NOMO-1 treated with DMSO at 0.1 percent for 48 hours (cell line): ENCODE measurements around the gene LINGO4.
"Not testable (repeated sequence)": the region's sequence is repeated elsewhere in the genome, so short reads cannot be mapped to it uniquely, and the experiment has no call there.

ENCODE experiments used
- DNase-seq: peaks from one replicate; lab custom pipeline; 2025; ENCODE audit not compliant: unreplicated experiment; lab: John Stamatoyannopoulos, UW

Gene LINGO4

DNA sequence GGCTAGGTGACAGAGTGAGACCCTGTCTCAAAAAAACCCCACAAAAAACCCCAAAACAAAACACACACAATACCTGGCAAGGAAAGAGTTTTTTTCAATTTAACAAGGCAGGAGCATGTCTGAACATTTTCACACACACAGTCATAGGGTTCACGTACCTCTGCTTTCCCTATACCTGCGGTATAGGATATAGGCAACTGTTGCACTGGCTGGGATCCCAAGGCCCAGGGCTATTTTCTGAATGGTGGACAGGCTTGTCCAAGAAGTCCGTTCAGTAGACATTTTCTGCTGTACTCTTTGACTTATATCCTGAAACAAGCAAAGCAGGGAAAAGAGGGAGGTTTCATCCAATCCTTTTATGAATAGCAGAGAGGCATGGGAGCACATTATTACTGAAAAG is 22.5 kb downstream of the LINGO4 start:
- DNase-seq: no peak

DNA sequence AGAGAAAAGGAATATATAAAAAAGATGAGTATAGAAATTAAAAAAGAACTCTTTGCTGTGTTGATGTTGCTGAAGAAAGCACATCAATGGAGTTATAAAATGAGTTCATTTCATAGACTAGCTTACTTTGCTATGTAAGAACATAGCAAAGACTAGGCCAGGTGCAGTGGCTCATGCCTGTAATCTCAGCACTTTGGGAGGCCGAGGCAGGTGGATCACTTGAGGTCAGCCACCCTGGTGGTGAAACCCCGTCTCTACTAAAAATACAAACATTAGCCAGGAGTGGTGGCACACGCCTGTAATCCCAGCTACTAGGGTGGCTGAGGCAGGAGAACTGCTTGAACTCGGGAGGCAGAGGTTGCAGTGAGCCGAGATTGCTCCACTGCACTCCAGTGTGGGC is 23.2 kb downstream of the LINGO4 start:
- not testable (repeated sequence) for DNase-seq

DNA sequence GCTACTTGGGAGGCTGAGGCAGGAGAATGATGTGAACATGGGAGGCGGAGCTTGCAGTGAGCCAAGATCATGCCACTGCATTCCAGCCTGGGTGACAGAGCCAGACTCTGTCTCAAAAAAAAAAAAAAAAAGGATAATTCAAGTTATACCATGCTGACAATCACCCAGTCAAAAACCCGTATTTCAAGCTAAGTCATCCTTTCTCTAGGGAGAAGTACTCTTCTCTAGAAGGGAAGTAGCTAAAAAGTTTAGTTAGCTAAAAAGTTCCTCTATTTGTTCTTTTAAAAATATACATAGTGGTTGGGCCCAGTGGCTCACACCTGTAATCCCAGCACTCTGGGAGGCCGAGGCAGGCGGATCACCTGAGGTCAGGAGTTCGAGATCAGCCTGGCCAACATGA is 24.5 kb downstream of the LINGO4 start:
- peak; percentile 8 for DNase-seq

DNA sequence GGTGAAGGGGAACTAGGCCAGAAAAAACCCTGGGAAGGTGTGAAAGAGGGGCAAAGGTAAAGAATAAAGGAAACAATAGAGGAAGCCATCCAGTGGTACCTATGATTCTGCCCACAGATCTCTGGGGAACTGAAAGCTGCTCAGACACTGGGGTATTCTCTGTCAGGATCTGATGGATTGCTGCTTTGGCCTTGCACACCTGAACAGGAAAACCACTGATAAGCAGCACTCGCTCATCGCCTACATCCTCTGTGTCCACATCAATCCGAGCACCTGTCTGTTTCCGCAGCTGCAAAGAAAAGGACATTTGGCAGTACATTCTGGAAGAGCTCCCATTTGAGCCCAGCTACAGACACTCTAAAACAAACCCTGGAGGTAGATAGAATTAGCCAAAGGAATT is 25.4 kb downstream of the LINGO4 start:
- DNase-seq: no peak

DNA sequence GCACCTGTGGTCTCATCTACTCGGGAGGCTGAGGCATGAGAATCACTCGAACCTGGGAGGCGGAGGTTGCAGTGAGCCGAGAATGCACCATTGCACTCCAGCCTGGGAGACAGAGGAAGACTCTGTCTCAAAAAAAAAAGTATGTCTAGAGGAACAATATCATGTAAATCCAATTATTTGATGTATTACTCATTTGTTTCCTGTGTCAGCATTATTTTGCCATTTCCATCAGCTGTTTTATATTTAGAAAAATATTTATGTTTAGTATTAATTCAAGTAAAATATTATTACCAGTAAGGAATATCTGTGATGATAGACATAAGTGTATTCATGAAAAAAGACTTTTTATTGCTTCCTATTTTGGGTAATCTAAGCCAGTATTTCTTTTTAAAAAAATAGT is 27.9 kb downstream of the LINGO4 start:
- DNase-seq: no peak

DNA sequence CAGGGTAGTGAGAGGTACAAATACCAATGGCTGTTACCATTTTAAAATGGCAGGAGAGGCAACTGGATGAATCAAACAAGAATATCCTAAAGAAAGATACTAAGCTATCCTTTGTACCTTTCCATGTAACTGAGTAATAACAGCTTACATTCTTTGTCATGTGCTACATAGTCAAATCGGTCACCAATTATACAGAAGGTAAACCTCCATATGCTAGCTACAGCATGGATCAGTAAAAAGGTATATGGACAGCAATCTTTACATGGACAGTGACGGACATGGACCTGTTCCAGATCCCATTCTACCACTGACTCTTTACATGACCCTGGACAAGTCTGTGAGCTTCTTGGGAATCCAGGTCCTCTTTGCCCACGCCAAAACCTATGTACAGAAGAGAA is 28.6 kb downstream of the LINGO4 start:
- DNase-seq: no peak

DNA sequence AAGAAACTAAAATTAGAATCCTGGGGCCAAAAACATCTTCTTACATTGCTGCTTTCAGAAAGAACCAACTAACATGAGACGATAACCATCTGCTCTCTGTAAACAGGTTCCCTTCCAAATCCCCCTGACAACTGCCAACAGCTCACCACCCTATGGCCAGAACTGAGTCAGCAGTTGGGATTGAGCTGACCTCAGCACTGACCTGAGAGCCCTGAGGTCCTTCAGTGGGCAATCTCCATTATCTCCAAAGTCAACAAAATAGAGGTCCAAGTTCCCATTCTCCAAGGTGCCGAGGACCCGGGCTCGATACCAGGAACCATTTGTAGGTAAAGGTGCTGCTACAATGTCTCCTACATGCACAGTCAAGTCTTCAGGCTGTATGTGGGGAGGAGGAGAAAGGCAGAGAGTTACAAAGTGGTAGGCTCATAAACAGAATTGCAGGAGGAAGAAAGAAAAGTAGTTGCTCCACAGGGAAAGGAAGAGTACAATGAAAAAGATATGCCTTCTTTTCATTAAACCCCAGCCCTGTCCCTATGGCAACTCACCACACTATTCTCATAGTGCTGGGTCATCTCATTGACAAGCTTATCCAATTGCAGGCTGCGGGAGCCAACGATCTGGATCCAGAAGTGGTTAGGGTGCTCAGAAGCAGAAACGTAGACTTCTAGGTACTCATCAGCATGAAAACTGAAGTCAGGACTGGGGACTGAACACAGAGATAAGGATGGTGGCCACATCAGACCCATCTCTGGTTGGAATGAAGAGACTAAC is 29.1 kb downstream of the LINGO4 start:
- no peak for DNase-seq

DNA sequence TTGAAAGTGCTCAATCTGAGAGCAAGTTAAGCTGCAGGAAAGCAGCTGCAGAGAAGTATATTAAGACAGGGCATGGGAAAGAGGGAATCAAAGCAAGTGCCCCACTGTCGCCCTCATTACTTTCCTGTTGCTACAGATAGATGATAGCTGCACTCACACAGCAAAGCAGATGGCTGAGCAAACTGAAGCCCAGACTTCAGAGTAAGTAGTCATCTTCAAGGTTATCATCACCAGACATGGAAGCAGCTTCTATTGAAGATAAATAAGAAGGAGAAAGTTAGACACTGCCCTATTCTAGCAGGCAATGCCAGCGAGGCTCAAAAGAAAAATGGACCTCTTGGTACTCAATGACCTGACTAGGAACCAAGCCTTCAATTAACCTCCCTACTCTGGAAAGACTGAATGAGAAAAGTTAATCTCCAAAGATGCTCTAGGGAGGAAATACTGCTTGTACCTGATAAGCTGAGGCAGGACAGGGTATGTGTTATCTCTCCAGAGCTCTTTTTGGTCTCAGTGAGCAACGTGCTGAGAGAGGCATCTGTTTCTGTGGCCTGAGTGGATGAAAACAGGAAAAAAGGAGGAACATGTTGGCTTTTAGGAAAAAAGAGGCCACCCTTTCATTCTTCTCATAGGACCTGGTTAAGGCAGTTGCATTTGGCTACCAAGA is 30.8 kb downstream of the LINGO4 start:
- DNase-seq: no peak

DNA sequence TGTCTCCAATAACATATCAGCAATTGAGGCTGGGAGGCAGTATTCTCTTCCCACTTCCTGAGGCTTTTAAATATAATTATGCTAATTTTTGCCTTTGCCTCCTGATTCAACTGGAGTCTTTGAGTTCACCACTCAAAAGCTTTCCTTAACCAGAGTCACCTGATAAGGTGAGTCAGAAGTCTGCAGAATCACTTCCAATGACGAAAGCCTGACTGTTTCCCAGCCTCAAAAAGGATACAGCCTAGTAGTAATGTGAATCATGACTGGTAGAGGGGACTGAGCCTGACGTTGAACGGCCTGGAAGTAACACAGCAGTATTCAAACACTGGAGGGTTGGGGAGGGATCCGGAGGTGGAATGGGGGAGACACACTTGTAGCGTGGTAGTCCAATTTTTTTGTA is 31.5 kb downstream of the LINGO4 start:
- DNase-seq: no peak

DNA sequence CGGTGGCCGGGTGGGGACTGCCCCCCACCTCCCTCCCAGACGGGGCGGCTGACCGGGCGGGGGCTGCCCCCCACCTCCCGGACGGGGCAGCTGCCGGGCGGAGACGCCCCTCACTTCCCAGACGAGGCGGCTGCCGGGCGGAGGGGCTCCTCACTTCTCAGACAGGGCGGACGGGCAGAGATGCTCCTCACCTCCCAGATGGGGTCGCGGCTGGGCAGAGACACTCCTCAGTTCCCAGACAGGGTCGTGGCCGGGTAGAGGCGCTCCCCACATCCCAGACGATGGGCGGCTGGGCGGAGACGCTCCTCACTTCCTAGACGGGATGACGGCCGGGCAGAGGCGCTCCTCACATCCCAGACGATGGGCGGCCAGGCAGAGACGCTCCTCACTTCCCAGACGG is 35.9 kb downstream of the LINGO4 start:
- DNase-seq: not testable (repeated sequence)

DNA sequence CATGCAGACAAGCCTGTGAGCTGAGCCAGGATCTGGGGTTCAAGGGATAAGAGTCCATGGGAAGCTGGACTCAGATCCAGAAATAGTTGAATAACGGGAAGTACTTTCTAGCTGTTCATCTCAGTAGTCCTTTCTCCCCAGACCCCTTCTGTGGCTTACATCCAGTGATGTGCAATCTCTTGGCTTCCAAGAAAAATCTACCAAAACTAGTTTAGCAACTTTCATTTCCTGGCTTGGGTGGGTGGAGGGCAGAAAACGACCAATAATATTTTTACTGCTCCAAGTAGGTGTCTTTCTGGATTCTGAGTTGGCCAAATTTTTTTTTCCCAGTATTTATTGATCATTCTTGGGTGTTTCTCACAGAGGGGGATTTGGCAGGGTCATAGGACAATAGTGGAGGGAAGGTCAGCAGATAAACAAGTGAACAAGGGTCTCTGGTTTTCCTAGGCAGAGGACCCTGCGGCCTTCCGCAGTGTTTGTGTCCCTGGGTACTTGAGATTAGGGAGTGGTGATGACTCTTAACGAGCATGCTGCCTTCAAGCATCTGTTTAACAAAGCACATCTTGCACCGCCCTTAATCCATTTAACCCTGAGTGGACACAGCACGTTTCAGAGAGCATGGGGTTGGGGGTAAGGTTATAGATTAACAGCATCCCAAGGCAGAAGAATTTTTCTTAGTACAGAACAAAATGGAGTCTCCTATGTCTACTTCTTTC is 36.7 kb downstream of the LINGO4 start:
- DNase-seq: not testable (repeated sequence)

DNA sequence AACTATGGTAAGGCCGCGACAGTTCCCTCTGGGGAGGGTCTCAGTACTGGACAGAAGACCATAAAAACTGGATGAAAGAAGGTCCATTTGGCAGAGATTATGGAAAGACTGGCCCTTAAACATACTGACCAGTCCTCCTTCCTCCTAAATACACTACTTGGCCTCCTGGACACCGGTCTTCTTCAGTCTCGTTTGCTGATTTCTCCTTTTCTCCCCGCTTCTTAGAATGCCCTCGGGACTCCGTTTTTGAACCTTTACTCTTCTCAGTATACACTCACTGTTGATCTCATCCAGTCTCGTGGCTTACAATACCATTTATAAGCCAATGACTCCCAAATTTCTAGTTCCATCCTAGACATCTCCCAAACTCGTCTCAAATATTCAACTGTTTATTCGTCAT is 41.2 kb downstream of the LINGO4 start:
- no peak for DNase-seq

DNA sequence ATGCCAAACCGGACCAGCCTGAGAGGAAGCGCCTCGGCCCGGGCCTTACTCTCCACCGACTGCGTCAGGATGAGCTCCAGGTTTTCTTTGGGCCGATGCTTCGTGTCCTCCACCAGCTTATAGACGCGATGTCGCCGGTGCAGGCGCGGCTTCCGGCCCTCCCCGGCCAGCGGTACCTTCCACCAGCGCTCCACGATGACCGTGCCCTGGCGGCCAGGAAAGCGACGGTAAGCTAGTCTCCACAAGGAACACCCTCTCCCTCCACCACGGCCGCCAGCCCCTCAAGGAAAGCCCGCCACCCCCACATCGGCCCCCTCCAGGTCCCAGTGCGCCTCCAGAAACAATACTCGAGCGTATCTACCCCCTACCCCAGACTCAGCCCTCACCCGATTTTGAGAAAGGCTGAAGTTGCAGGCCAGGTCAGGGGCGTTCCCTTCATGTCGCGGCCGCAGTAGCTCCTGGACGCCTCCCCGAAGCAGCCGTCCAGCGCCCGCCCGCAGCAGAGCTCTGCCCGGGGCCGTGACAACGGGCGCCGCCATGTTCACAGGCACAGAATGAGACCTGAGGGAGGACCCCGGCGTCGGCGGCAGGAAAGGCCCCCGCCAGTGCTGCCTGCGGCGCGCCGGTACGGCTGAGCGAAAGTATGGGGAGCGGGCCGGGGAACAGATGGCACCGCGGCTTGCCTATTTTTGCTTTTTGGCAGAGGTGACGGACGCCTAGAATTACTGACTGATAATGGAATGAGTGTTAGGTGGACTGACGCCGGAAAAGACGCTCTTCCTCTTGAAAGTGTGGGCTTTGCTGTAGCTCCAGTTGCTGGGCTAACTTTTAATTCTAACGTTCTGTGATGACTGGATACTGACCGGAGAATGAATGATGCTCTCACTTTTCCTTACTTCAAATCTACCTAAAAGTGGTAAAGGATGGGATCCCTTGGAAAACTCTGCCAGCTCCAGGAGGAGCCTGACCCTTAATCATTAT is 42.0 kb downstream of the LINGO4 start, which contains the start of gene MRPL9:
TSS of gene MRPL9 (minus strand) at position 556 of the 981 bp plus-strand sequence. CDS start at position 539, 17 bp downstream.
- DNase-seq: peak; percentile 78

DNA sequence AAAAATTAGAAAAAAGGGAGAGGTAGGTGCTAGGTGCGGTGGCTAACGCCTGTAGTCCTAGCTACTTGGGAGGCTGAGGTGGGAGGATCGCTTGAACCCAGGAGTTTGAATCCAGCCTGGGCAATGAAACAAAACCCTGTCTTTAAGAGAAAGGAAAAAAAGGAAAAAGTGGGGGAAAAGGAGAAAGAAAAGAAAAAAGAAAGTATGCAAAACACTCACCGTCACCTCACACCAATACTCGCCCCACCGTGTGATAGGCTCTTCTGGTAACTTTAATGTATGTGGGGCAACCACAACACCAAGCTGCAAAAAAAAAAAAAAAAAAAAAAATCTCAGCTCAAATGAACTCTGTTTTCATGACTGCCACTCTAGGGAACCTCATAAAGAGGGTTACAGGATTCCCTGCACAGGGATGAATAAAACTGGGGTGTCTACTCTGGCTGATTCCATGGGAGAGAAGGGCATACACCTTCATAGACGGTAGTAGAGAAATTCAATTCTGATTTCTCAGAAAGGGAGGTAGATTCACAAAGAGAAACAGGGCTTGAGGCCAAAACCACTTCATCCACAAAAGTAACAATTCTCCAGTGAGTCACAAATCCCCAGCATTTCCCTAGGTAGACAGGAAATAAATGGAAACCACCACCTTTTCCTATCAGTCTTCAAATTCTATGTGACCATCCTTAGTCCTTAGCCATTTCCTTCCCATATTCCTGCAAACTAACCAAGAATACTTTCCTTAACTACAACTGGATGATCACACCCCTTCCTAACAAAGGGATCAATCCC is 44.4 kb downstream of the LINGO4 start:
- DNase-seq: no peak

DNA sequence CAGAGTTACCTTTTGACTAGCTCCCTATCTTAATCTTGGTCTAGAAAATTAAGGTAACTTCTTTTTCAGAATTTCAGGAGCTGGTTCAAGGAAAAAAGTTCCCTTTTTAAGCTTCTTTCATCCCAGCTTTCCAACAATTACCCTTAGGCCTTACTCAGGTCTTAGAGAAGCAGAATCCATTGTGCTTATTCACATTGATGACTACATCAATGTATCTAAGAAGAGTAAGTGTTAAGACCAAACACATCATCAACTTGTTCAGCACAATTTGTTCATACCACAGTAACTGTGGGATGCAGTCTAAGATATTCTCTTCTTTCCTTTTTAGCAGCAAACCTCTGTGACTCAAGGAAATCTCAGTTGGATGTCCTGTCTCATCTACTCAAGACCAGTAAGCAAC is 46.0 kb downstream of the LINGO4 start:
- no peak for DNase-seq

DNA sequence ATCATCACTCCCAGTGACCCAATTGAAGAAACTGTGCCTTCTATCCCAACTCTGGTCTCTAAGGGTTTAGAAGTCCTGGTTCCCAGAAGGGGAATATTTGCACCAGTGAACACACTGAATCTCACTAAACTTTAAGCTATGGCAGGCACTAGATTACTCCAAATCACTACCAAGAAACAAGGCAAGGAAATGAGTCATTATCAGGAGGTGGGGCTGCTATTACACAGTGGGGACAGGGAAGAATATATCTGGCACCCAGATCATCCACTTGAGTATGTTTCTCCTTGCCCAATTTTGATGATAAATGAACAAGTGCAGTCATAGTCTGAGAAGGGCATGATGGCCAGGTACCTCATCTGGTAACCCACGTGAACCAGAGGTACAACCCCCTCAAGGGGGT is 48.9 kb downstream of the LINGO4 start:
- DNase-seq: no peak
